Activated CD8-positive, alpha-beta memory T cell treated with anti-CD3 and anti-CD28 coated beads, Interleukin-2, amount 50 U/mL, for 48 hours (primary cell): ENCODE measurements around the gene URB1.
"Not testable (repeated sequence)": the region's sequence is repeated elsewhere in the genome, so short reads cannot be mapped to it uniquely, and the experiment has no call there.

Experiments used
- DNase-seq: peaks from one replicate; pipeline ENCODE4 v3.0.0-alpha.2; 2020

The URB1 gene, protein sequence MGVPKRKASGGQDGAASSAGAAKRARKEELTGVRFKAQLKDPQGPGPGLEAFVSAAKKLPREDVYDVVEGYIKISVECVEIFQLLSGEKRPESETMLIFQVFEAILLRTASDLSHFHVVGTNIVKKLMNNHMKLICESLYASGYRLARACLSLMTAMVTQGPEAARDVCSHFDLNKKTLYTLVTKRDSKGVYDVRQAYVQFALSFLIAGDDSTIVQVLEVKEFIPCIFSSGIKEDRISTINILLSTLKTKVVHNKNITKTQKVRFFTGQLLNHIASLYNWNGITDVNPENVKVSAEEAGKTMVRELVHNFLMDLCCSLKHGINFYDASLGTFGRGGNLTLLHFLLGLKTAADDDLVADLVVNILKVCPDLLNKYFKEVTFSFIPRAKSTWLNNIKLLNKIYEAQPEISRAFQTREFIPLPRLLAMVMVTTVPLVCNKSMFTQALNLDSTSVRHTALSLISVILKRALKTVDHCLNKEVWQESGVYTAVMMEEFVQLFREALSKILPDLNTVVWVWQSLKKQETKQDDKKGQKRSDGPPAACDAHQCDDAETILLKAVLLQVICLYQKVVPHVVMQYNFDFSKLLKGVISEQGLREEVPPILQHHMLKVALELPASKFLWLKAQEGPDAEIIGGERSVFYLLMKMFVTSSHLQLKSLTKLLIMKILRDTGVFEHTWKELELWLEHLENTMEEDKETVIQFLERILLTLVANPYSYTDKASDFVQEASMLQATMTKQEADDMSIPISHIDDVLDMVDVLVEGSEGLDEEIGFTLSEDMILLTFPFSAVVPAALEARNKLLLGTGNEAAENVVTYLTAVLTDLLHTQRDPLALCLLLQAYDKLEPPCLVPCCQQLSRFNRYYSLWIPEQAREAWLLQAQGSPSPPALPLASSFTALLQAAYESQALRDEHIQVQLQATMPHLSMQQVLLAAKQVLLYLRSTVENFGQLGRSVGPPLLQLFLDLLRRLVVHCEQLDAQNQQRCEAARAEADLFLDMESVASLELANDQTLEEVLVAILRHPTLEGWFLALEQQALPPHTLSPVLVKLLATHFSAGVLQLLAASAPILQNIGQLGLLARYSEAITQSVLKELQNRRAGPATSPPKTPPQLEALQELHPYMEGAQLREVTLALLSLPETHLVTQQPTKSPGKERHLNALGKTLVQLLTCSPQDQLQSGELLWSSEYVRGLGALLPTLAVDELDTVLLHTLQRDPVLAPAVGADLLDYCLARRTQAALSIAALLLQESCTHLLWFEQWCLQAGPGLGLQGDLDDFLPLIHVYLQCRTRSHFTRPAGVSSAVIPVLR (N-terminal part only)

GRCh38 chr21:32392880-32393676, at the start of gene URB1:
Gene URB1 (minus strand): TSS chr21:32393012. CDS start chr21:32392910, 102 bp downstream.
- DNase-seq: peak; percentile 99

GRCh38 chr21:32437729-32438128, 44.9 kb upstream of the URB1 start:
- DNase-seq: no peak

DNA sequence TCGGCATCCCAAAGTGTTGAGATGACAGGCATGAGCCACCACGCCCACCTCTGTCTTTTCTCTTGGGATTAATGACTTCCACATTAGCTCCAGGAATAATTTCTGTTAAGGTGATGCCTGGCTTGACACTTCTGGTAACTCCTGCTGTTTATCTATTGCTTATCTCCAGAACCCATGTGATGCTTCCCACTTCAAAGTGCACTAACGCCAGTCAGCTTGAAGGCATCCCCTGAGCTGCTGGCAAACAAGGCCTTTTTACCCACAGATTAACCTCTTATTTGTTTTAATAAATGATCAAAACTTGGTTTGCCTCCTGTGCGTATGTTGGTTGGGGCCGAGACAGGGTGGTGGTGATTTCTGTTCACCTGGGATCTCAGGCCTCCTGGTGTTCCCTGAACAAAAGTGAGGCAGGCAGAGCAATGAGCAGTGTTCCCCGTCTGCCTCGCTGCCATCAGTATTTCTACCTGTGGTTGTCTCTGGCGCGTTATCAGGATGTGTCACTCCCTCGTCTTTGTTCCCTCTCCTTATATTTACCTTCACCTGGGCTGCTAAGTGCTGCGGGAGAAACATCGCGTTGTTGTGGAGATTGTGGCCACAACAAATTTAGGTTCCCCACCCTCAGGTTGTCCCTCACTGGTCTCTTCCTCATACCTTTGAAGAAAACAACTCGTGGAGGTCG, 40.3 kb upstream of the URB1 start:
- DNase-seq: not testable (repeated sequence)

DNA sequence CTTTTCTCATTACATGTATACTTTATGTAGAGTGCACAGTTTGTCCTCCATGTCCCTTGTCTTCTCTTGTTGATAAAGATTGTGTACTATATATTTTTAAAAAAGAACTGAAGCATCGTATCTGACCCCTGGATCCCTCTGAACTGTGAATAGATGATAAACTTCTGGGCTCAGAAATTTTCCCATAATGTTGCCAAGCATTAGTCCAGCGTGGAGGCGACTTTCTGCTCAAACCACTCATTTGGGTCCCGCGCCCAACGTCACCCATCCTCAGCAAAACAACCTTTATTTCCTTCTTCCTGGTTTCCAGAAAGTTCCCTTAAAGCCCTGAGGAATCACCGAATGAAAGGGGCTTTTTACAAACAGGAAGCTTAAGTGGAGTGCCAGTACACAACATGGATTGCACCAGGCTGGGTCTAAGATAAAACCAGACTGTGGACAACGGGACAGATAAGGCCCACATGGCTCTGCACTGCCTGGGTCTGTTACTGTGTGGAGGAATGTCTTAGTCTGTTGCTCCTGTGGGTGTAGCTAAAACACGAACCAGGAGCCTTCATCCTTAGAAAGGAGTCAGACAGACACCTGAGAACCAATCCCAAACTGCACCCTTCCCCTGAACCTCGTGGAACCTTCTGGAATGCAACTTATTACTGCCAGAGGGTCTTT, 35.3 kb upstream of the URB1 start:
- DNase-seq: no peak

DNA sequence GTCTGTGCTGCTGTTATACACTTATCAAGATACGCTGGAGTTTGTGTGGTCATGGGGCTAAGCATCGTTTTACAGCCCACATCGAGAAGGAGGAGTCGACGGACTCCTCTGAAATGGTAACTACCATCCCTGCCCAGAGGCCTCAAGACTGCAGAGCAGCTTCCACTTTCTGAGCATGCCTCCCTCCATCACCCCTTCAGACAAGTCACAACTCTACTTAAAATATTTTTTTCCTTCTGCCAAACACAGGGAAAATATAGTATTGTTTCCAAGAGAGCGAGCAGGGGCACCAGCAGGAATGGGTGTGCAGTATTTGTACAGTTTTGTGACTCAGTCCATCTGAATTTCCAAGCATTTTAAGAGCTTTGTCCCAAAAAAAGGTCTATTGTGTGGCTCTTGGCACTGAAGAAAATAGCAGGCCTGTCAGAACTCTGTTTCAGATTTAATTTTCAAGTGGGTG, 33.8 kb upstream of the URB1 start:
- no peak for DNase-seq

DNA sequence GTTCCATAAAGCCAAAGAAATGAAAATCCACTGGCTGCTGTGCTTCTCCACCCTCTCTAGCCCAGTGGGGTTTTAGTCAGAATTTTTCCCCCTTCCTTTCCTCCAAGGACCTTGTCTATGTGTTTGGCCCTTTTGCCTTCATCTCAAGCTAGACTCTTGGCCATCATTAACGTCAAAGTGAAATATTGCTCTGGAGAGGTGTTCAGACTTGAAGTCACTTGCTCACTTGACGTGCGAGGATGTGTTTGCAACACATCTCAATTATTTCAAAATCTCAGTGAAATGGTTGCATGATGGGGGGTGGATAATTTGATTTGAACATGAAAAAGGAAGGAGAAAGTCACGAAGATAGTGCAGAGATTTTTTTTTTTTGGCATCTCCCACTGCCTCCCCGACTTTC, 33.3 kb upstream of the URB1 start:
- no peak for DNase-seq

- DNase-seq: no peak
Measured at GRCh38 chr21:32425628-32426027, 32.8 kb upstream of the URB1 start.

GRCh38 chr21:32424674-32425073, 31.9 kb upstream of the URB1 start:
- DNase-seq: no peak

DNA sequence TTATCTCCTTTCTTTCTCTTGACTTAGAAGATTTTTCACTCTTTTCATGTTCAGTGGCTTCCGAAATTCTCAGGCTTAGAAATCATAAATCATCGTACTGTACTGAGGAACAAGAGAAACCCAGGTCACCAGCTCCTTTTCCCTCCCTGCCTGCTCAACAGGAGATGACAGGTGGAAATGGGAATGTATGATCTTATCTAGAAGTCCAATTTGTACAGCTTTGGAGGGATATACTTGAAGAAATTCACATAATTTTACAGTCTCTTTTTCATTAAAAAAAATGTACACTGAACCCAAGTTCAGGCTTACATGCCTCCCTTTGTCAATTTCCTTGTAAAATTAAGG, 31.4 kb upstream of the URB1 start:
- no peak for DNase-seq

GRCh38 chr21:32423320-32424190, 30.7 kb upstream of the URB1 start:
- DNase-seq: no peak

- no peak for DNase-seq
Measured at GRCh38 chr21:32422064-32422463, 29.3 kb upstream of the URB1 start.

DNA sequence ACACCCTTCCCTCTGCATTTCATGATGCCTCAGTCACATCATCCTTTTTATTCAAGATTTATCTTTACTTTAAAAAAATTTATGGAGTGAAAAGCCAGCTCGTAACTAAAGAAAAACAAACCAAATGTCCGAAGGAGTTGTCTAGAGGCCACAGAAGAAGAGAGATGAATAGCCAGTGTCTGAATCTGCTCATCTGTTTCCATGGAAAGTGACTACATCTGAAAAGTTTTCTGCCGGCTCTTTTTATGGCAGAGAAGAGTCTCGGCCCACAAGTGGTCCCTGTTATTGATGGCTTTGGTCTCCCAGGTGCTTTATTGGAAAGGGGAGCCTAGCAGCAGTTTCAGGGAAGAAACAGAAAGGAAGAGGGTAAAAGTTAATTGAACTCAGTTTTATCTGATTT, 25.3 kb upstream of the URB1 start:
- no peak for DNase-seq

DNA sequence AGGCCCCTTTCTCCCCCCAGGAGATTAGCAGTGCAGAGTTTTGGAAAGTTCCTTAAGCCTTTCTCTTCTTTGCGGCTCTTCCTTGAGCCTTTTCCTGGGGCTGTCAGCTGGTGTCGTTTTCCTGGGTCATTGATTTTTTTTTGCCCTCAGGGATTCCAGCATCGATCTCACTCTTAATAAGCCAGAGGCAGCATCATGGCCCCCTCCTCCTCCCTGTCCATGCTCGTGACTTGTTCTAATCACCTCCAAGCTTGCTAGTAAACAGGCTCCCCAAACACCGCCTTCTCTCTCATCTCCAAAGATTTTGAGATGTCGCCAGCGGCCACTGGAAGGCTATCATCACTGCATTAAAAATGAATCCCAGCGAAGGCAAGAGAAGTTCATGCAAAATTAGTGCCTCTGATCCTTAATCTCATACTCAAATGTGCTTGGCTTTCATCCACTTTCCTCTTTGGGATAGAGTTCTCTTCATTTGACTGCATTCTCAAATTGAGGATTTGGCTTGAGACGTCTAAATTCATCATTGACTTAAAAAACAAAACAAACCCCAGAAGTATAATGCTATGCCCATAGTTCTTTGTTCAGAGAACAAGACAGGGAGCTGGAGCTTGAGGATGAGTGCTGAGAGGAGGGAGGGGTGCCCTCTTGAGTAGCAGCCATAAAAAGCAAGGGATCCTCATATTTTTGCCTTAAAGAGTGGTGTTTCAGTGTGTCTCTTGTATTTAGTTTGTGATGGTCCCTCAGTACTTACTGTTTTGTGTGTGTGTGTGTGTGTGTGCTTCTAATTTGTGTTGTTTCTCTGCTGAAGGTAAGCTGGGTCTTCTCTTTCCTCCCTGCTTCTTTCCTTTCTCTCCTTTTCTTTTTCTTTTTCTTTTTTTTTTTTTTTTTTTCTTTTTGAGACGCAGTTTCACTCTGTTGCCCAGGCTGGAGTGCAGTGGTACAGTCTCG, 22.9 kb upstream of the URB1 start:
- DNase-seq: peak; percentile 18

- DNase-seq: peak; percentile 29
Measured at GRCh38 chr21:32414579-32415358, 22.0 kb upstream of the URB1 start.

DNA sequence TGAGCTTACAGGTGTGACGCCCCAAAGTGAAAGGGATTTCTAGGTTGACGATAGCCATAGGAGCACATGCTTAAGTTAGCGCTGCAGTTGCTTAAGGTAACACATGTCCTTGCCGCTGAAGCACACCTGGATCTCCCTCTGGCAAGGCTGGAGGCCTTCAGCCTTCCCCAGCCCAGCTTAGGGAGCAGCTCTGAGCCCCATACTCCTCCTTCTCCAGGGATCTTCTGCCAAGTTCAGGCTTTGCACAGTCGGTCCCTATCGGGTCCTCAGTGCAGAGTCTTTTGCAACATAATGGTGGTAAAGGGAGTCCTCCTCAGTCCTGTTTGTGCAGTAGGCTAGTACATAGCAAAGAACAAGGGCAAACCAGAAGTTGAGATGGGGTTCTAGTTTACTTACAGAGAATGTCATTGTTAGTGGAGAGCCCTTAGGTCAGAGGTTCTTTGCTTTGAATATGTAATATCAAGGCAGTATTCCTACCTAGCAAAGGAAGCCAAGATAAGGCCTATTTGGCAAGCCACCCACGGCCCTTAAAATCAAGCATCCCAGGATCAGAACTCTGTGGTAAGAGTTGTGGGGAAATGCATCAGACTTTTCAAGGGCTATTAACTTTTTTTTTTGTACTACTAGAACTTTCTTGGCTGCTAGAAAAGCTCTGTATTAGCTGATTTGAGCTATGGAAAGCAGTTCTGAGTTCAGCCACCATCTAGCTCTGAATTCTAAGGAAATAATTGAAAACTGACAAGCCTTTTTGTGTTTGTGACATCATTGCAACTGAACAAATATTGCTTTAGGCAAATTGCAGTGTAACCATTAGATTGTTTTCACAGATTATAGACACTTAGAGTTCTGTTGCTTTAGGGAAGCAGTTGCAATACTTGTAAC, 21.1 kb upstream of the URB1 start:
- peak; percentile 53 for DNase-seq

DNA sequence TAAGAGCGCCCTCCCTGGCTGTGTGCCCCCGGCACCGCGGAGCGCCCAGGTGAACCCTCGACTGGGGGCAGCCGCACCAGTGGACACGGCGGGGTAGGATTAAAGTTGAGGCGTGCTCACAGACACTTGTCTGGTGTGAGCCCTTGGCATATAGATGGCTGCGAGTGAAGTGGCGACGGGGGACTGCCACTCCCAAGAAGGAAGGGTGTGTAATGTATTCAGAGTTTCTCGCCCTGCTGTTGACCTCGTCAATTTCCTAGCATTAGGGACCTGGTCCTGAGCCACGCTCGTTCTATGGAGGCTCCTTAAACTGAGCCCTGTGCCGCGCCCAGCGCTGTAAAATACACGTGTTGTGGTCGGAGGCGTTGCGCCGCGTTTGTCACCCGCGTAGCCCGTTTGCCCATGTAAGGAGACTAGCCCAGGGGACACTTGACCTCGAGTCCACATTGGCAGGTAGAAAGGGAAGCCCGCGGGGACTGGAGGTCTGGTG, 20.2 kb upstream of the URB1 start:
- DNase-seq: peak; percentile 67
